ENCODE results near the gene PRKCH.

DNA sequence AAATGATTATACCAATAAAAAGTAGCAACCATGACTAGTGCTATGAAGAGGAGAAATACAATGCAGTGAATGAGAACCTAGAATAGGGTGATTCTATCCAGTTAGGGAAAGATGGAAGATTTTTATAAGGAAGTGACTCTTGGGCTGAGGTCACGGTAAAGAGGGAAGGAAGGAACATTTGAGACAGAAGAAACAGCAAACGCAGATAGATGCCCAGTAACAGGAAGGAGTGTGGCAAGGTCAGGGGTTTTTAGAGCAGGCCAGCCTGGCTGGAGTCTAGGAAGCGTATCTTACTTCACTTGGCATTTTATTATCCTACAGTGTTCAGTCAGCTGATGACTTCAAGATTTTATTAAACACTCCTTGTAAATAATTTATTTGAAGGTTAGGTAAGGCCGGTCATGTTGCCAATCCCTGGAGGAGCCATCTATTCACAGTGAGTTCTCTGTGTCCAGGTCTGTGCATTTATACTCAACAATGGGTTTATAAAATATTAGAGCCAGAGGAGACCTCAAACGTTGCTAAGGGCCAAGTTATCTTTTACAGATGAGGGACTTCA is 170.6 kb downstream of the PRKCH start:
- TF ChIP-seq, protein P1, sequence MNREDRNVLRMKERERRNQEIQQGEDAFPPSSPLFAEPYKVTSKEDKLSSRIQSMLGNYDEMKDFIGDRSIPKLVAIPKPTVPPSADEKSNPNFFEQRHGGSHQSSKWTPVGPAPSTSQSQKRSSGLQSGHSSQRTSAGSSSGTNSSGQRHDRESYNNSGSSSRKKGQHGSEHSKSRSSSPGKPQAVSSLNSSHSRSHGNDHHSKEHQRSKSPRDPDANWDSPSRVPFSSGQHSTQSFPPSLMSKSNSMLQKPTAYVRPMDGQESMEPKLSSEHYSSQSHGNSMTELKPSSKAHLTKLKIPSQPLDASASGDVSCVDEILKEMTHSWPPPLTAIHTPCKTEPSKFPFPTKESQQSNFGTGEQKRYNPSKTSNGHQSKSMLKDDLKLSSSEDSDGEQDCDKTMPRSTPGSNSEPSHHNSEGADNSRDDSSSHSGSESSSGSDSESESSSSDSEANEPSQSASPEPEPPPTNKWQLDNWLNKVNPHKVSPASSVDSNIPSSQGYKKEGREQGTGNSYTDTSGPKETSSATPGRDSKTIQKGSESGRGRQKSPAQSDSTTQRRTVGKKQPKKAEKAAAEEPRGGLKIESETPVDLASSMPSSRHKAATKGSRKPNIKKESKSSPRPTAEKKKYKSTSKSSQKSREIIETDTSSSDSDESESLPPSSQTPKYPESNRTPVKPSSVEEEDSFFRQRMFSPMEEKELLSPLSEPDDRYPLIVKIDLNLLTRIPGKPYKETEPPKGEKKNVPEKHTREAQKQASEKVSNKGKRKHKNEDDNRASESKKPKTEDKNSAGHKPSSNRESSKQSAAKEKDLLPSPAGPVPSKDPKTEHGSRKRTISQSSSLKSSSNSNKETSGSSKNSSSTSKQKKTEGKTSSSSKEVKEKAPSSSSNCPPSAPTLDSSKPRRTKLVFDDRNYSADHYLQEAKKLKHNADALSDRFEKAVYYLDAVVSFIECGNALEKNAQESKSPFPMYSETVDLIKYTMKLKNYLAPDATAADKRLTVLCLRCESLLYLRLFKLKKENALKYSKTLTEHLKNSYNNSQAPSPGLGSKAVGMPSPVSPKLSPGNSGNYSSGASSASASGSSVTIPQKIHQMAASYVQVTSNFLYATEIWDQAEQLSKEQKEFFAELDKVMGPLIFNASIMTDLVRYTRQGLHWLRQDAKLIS (CRISPR knock-in tag; IDR thresholded peaks at IDR 0.05; ENCODE audit: borderline replicate concordance), result no peak
- TF ChIP-seq, protein P2, sequence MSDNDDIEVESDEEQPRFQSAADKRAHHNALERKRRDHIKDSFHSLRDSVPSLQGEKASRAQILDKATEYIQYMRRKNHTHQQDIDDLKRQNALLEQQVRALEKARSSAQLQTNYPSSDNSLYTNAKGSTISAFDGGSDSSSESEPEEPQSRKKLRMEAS (CRISPR knock-in tag; IDR thresholded peaks at IDR 0.05), result no peak
- TF ChIP-seq ZNF138 (CRISPR knock-in tag; conservative IDR thresholded peaks at IDR 0.05) (no peak), NR3C1 (CRISPR knock-in tag; conservative IDR thresholded peaks at IDR 0.05; ENCODE audit: low read depth) (no peak), ZNF121 (CRISPR knock-in tag; IDR thresholded peaks at IDR 0.05) (no peak)
- TF ChIP-seq, protein P3, sequence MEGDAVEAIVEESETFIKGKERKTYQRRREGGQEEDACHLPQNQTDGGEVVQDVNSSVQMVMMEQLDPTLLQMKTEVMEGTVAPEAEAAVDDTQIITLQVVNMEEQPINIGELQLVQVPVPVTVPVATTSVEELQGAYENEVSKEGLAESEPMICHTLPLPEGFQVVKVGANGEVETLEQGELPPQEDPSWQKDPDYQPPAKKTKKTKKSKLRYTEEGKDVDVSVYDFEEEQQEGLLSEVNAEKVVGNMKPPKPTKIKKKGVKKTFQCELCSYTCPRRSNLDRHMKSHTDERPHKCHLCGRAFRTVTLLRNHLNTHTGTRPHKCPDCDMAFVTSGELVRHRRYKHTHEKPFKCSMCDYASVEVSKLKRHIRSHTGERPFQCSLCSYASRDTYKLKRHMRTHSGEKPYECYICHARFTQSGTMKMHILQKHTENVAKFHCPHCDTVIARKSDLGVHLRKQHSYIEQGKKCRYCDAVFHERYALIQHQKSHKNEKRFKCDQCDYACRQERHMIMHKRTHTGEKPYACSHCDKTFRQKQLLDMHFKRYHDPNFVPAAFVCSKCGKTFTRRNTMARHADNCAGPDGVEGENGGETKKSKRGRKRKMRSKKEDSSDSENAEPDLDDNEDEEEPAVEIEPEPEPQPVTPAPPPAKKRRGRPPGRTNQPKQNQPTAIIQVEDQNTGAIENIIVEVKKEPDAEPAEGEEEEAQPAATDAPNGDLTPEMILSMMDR (IDR thresholded peaks at IDR 0.05), result no peak

All from WTC11 (cell line).